ENCODE data around the gene C17orf113. TPM values are rescaled to one million over a fixed set of nuclear protein-coding genes. Genes with fewer than 3 reads are reported as not detected.

The C17orf113 gene
- total RNA-seq, 4 donors from 2014 or later, result 1.2 to 2.9 (median 2.1) TPM

- Histone ChIP-seq H3K27me3 (peaks cover 0 to 28% of the 10 kb centered on the region in 2 donors), H3K9me3 (no peaks in the 10 kb centered on the region), H3K36me3 (no peaks in the 10 kb centered on the region), H3K4me3 (no peak overlapping the region), H3K27ac (no peak overlapping the region), H3K4me1 (peaks cover 0 to 15% (median 0%) of the 10 kb centered on the region in 4 donors)
- no peak for TF ChIP-seq POLR2A (IDR thresholded peaks at IDR 0.05)
- TF ChIP-seq, protein P1, sequence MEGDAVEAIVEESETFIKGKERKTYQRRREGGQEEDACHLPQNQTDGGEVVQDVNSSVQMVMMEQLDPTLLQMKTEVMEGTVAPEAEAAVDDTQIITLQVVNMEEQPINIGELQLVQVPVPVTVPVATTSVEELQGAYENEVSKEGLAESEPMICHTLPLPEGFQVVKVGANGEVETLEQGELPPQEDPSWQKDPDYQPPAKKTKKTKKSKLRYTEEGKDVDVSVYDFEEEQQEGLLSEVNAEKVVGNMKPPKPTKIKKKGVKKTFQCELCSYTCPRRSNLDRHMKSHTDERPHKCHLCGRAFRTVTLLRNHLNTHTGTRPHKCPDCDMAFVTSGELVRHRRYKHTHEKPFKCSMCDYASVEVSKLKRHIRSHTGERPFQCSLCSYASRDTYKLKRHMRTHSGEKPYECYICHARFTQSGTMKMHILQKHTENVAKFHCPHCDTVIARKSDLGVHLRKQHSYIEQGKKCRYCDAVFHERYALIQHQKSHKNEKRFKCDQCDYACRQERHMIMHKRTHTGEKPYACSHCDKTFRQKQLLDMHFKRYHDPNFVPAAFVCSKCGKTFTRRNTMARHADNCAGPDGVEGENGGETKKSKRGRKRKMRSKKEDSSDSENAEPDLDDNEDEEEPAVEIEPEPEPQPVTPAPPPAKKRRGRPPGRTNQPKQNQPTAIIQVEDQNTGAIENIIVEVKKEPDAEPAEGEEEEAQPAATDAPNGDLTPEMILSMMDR (IDR thresholded peaks at IDR 0.05), result no peak
- TF ChIP-seq EP300 (IDR thresholded peaks at IDR 0.05), result no peak
- DNase-seq (ENCODE audit: low spot score in 2 of 2), result no peak
- WGBS, 2 donors, result 84 to 85% methylated on average over 7 of the region's 7 CpGs
Measured at GRCh38 chr17:42051645-42052044, 1.2 kb upstream of the C17orf113 start.

- Histone ChIP-seq H3K9me3 (no peaks in the 10 kb centered on the region), H3K4me3 (peak overlapping the region in 3 of 4 donors; percentile 44 to 81 (median 77)), H3K36me3 (no peaks in the 10 kb centered on the region), H3K4me1 (peaks cover 0 to 15% (median 0%) of the 10 kb centered on the region in 4 donors), H3K27ac (peak overlapping the region in 1 of 4 donors; percentile 82), H3K27me3 (peaks cover 0 to 28% of the 10 kb centered on the region in 2 donors)
- DNase-seq (ENCODE audit: low spot score in 2 of 2), result no peak
- TF ChIP-seq, protein P1 (IDR thresholded peaks at IDR 0.05), result no peak
- TF ChIP-seq POLR2A (IDR thresholded peaks at IDR 0.05), result no peak
- 36 to 47% methylated on average over 8 of the region's 8 CpGs for WGBS, 2 donors
Measured at GRCh38 chr17:42051013-42051400, 606 bp upstream of the C17orf113 start.

DNA sequence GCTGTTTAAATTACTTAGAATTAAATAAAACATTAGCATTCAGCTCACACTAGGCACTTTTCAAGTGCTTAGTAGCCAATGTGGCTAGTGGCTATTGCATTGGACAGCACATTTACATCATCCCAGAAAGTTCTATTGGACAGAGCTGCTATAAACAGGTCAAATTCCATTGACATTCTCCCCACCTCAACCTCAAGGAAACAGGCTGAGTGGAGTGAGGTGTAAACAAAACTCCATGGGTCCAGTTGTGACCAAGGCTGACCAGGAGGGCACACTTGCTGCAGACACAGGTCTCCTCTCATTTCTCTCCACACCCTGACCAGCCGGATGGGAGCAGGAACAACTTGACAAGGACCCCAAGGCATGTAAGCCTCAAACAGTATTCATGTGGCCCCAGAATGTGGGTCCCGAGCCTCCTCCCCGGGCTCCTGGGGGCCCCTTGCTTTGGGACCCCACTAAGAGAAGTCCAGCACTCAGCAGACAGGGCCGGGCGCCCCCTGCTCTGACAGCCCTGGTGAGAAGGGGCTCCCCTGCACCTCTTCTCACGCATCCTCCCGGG, 488 bp downstream of the C17orf113 start:
- H3K36me3 ChIP-seq, result no peaks in the 10 kb centered on the region
- TF ChIP-seq POLR2A (IDR thresholded peaks at IDR 0.05) (no peak), EP300 (IDR thresholded peaks at IDR 0.05) (no peak)
- TF ChIP-seq, protein P1 (IDR thresholded peaks at IDR 0.05), result no peak
- H3K9me3 ChIP-seq, result no peaks in the 10 kb centered on the region
- peak overlapping the region in 3 of 4 donors; percentile 37 to 82 (median 45) for H3K27ac ChIP-seq
- no peak for DNase-seq (ENCODE audit: low spot score in 2 of 2)
- 1 to 3% methylated on average over 5 to 7 of the region's 7 CpGs for WGBS, 2 donors
- H3K27me3 ChIP-seq, result peaks cover 0 to 24% of the 10 kb centered on the region in 2 donors
- peaks cover 0 to 15% (median 0%) of the 10 kb centered on the region in 4 donors for H3K4me1 ChIP-seq
- peak overlapping the region; percentile 44 to 81 (median 78) for H3K4me3 ChIP-seq

DNA sequence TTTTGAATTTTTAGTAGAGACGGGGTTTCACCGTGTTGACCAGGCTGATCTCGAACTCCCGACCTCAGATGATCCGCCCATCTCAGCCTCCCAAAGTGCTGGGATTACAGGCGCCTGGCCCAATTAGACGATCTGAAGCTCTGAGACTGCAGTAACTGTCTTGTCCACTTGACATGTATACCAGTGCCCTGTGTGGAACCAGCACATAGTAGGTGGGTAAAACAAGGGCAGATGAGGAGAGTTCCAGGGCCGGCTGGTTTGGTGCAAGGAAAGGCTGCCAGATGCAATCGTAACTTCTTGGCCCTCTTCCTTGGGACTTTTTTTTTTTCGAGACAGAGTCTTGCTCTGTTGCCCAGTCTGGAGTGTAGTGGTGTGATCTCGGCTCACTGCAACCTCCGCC, 3.1 kb downstream of the C17orf113 start:
- H3K4me3 ChIP-seq, result no peak overlapping the region
- H3K9me3 ChIP-seq, result no peaks in the 10 kb centered on the region
- H3K4me1 ChIP-seq, result peaks cover 0 to 15% (median 0%) of the 10 kb centered on the region in 4 donors
- TF ChIP-seq EP300 (IDR thresholded peaks at IDR 0.05) (no peak), POLR2A (IDR thresholded peaks at IDR 0.05) (no peak)
- TF ChIP-seq, protein P1 (IDR thresholded peaks at IDR 0.05), result no peak
- no peak overlapping the region for H3K27ac ChIP-seq
- peaks cover 0 to 7% (median 0%) of the 10 kb centered on the region in 3 donors for H3K36me3 ChIP-seq
- DNase-seq (ENCODE audit: low spot score in 2 of 2), result no peak
- 86 to 90% methylated on average over 12 of the region's 12 CpGs for WGBS, 2 donors
- H3K27me3 ChIP-seq, result no peaks in the 10 kb centered on the region

DNA sequence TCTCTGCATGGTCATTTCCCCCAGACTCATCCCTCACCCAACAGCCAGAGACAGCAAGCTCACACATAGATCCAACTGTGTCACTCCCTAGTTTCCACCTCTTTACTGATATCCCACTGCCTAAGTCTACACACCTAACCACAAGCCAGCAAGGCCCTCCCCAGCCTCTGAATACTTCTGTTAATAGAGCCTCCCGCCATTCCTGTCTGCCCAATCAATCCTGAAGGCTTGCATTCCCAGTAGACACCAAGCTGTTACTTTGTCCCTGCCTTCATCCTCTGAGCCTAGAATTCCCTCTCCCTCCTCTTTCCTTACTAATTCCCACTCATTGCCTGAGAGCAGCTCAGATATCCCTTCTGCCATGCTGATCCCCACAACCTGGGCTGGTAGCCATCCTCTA, 4.7 kb downstream of the C17orf113 start:
- Histone ChIP-seq H3K4me1 (peaks cover 0 to 9% (median 0%) of the 10 kb centered on the region in 4 donors), H3K9me3 (no peaks in the 10 kb centered on the region), H3K4me3 (no peak overlapping the region), H3K27me3 (no peaks in the 10 kb centered on the region), H3K27ac (no peak overlapping the region), H3K36me3 (peaks cover 0 to 12% (median 0%) of the 10 kb centered on the region in 3 donors)
- TF ChIP-seq POLR2A (IDR thresholded peaks at IDR 0.05), result no peak
- TF ChIP-seq EP300 (IDR thresholded peaks at IDR 0.05), result no peak
- TF ChIP-seq, protein P1 (IDR thresholded peaks at IDR 0.05), result no peak
- DNase-seq (ENCODE audit: low spot score in 2 of 2), result no peak
- 81 to 91% methylated on average over 1 of the region's 1 CpG for WGBS, 2 donors
